WTC11 (cell line): ENCODE data around the gene ITPR2.
"Not testable (repeated sequence)": the region's sequence is repeated elsewhere in the genome, so short reads cannot be mapped to it uniquely, and the experiment has no call there.

Experiments used
- CBFB ChIP-seq: sonication (generic); formaldehyde crosslinking; IDR thresholded peaks from 2 replicates; pipeline ENCODE4 v1.8.1; 2022; ENCODE audit warnings: mild to moderate bottlenecking, low read depth, missing genetic modification reagents
- CREB1 ChIP-seq: sonication (generic); formaldehyde crosslinking; IDR thresholded peaks from 2 replicates; pipeline ENCODE4 v1.8.0; 2023; ENCODE audit warnings: mild to moderate bottlenecking, missing genetic modification reagents
- ETV6 ChIP-seq: sonication (generic); formaldehyde crosslinking; IDR thresholded peaks from 2 replicates; pipeline ENCODE4 v1.8.1; 2022; ENCODE audit warnings: mild to moderate bottlenecking, missing genetic modification reagents
- JAZF1 ChIP-seq: fragments of 250-450 bp; sonication (Bioruptor Pico); IDR thresholded peaks from 2 replicates; pipeline ENCODE4 v1.9.0; 2021; ENCODE audit warnings: moderate library complexity, mild to moderate bottlenecking, inconsistent platforms
- NFYB ChIP-seq: sonication (generic); formaldehyde crosslinking; conservative IDR thresholded peaks from 2 replicates; pipeline ENCODE4 v1.8.0; 2022; ENCODE audit warnings: low read depth, missing genetic modification reagents
- TCF7 ChIP-seq: sonication (generic); formaldehyde crosslinking; IDR thresholded peaks from 2 replicates; pipeline ENCODE4 v1.8.0; 2022; ENCODE audit warnings: mild to moderate bottlenecking, low read depth, missing genetic modification reagents, moderate library complexity
- TP53 ChIP-seq: sonication (generic); formaldehyde crosslinking; IDR thresholded peaks from 2 replicates; pipeline ENCODE4 v1.8.1; 2023; ENCODE audit warnings: mild to moderate bottlenecking, missing genetic modification reagents
- ZNF396 ChIP-seq: fragments of 250-450 bp; sonication (Bioruptor Pico); IDR thresholded peaks from 2 replicates; pipeline ENCODE4 v1.8.0; 2021; ENCODE audit warnings: mild to moderate bottlenecking, moderate library complexity, borderline replicate concordance
- TF ChIP-seq, protein P1 (sequence below): fragments of 200-600 bp; IDR thresholded peaks from 2 replicates; pipeline ENCODE4 v1.8.0; 2022; ENCODE audit warnings: antibody characterized with exemption
- TF ChIP-seq, protein P2 (sequence below): sonication (generic); formaldehyde crosslinking; IDR thresholded peaks from 2 replicates; pipeline ENCODE4 v1.8.1; 2023; ENCODE audit warnings: mild to moderate bottlenecking, missing genetic modification reagents, moderate library complexity
- TF ChIP-seq, protein P3 (sequence below): sonication (generic); formaldehyde crosslinking; IDR thresholded peaks from 2 replicates; pipeline ENCODE4 v1.8.1; 2022; ENCODE audit warnings: low read depth, mild to moderate bottlenecking, moderate library complexity, missing genetic modification reagents, borderline replicate concordance
- TF ChIP-seq, protein P4 (sequence below): fragments of 250-450 bp; sonication (Bioruptor Pico); conservative IDR thresholded peaks from 2 replicates; pipeline ENCODE4 v1.9.0; 2021; ENCODE audit warnings: mild to moderate bottlenecking
- TF ChIP-seq, protein P5 (sequence below): sonication (generic); formaldehyde crosslinking; IDR thresholded peaks from 2 replicates; pipeline ENCODE4 v1.8.0; 2023; ENCODE audit warnings: missing genetic modification reagents, mild to moderate bottlenecking, borderline replicate concordance

DNA sequence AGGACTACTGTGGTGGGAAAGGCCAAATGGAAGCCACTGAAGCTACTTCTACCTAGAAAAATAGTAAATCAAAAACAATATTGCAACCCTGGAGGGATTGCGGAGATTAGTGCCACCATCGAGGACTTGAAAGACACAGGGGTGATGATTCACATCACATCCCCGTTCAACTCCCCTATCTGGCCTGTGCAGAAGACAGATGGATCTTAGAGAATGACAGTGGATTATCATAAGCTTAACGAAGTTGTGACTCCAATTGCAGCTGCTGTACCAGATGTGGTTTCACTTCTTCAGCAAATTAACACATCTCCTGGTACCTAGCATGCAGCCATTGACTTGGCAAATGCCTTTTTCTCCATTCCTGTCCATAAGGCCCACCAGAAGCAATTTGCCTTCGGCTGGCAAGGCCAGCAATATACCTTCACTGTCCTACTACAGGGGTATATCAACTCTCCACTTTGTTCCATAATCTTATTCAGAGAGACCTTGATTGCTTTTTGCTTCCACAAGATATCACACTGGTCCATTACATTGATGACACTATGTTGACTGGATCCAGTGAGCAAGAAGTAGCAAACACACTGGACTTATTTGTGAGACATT, 54.7 kb downstream of the ITPR2 start:
- TF ChIP-seq, protein P1, sequence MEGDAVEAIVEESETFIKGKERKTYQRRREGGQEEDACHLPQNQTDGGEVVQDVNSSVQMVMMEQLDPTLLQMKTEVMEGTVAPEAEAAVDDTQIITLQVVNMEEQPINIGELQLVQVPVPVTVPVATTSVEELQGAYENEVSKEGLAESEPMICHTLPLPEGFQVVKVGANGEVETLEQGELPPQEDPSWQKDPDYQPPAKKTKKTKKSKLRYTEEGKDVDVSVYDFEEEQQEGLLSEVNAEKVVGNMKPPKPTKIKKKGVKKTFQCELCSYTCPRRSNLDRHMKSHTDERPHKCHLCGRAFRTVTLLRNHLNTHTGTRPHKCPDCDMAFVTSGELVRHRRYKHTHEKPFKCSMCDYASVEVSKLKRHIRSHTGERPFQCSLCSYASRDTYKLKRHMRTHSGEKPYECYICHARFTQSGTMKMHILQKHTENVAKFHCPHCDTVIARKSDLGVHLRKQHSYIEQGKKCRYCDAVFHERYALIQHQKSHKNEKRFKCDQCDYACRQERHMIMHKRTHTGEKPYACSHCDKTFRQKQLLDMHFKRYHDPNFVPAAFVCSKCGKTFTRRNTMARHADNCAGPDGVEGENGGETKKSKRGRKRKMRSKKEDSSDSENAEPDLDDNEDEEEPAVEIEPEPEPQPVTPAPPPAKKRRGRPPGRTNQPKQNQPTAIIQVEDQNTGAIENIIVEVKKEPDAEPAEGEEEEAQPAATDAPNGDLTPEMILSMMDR: not testable (repeated sequence)
- not testable (repeated sequence) for TF ChIP-seq TCF7 (CRISPR knock-in tag); CBFB (CRISPR knock-in tag); NFYB (CRISPR knock-in tag); CREB1; ZNF396 (CRISPR knock-in tag); TP53 (CRISPR knock-in tag); ETV6 (CRISPR knock-in tag); JAZF1 (CRISPR knock-in tag)
- TF ChIP-seq, protein P2, sequence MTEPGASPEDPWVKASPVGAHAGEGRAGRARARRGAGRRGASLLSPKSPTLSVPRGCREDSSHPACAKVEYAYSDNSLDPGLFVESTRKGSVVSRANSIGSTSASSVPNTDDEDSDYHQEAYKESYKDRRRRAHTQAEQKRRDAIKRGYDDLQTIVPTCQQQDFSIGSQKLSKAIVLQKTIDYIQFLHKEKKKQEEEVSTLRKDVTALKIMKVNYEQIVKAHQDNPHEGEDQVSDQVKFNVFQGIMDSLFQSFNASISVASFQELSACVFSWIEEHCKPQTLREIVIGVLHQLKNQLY (CRISPR knock-in tag): not testable (repeated sequence)
- TF ChIP-seq, protein P3, sequence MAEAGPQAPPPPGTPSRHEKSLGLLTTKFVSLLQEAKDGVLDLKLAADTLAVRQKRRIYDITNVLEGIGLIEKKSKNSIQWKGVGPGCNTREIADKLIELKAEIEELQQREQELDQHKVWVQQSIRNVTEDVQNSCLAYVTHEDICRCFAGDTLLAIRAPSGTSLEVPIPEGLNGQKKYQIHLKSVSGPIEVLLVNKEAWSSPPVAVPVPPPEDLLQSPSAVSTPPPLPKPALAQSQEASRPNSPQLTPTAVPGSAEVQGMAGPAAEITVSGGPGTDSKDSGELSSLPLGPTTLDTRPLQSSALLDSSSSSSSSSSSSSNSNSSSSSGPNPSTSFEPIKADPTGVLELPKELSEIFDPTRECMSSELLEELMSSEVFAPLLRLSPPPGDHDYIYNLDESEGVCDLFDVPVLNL (CRISPR knock-in tag): not testable (repeated sequence)
- TF ChIP-seq, protein P4, sequence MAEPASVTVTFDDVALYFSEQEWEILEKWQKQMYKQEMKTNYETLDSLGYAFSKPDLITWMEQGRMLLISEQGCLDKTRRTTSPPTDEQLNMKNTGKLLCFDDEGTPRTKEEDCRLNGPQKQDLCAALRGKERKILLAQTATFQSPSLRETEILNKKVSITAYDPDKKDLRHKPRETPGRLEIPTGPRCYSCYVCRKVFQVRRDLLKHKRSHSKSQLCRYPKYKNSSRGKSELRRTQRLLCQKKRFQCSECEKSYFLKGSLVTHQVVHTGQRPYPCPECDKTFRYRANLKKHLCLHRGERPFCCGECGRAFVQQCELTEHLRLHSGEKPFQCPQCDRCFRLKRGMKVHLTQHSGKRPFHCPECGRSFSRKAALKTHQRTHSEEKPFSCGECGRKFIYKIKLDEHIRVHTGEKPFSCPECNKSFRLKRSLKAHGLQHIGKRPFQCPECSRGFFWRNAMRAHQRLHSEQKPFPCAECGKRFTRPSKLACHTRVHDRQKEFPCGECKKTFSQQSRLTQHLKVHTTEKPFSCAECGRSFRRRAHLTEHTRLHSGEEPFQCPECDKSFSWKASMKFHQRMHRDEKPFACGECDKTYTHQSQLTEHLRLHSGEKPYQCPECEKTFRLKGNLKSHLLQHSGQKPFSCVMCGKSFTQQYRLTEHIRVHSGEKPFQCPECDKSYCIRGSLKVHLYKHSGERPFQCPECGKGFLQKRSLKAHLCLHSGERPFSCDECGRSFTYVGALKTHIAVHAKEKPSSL (CRISPR knock-in tag): not testable (repeated sequence)
- TF ChIP-seq, protein P5, sequence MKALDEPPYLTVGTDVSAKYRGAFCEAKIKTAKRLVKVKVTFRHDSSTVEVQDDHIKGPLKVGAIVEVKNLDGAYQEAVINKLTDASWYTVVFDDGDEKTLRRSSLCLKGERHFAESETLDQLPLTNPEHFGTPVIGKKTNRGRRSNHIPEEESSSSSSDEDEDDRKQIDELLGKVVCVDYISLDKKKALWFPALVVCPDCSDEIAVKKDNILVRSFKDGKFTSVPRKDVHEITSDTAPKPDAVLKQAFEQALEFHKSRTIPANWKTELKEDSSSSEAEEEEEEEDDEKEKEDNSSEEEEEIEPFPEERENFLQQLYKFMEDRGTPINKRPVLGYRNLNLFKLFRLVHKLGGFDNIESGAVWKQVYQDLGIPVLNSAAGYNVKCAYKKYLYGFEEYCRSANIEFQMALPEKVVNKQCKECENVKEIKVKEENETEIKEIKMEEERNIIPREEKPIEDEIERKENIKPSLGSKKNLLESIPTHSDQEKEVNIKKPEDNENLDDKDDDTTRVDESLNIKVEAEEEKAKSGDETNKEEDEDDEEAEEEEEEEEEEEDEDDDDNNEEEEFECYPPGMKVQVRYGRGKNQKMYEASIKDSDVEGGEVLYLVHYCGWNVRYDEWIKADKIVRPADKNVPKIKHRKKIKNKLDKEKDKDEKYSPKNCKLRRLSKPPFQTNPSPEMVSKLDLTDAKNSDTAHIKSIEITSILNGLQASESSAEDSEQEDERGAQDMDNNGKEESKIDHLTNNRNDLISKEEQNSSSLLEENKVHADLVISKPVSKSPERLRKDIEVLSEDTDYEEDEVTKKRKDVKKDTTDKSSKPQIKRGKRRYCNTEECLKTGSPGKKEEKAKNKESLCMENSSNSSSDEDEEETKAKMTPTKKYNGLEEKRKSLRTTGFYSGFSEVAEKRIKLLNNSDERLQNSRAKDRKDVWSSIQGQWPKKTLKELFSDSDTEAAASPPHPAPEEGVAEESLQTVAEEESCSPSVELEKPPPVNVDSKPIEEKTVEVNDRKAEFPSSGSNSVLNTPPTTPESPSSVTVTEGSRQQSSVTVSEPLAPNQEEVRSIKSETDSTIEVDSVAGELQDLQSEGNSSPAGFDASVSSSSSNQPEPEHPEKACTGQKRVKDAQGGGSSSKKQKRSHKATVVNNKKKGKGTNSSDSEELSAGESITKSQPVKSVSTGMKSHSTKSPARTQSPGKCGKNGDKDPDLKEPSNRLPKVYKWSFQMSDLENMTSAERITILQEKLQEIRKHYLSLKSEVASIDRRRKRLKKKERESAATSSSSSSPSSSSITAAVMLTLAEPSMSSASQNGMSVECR (CRISPR knock-in tag): not testable (repeated sequence)
